HCT116 (cell line): ENCODE results near the gene GAL3ST3.

Experiments
- CEBPB ChIP-seq: IDR thresholded peaks from 2 replicates; pipeline ENCODE4 v1.6.1; 2012; ENCODE audit warnings: low read depth
- EGR1 ChIP-seq: IDR thresholded peaks from 2 replicates; pipeline ENCODE4 v1.6.1; 2012; ENCODE audit warnings: low read depth
- EZH2 ChIP-seq: fragments of 200-600 bp; sonication (generic); IDR thresholded peaks from 2 replicates; pipeline ENCODE4 v1.6.1; 2017; ENCODE audit warnings: antibody characterized with exemption, mixed run types
- EZH2phosphoT487 ChIP-seq: fragments of 200-600 bp; IDR thresholded peaks from 2 replicates; pipeline ENCODE4 v1.6.1; 2018; ENCODE audit warnings: antibody characterized with exemption, borderline replicate concordance
- POLR2A ChIP-seq: IDR thresholded peaks from 2 replicates; pipeline ENCODE4 v1.7.0; 2011; ENCODE audit warnings: borderline replicate concordance; ENCODE audit not compliant: insufficient read depth, insufficient read length; ENCODE audit errors: extremely low read depth
- RAD21 ChIP-seq: IDR thresholded peaks from 2 replicates; pipeline ENCODE4 v1.6.1; 2012; ENCODE audit warnings: low read depth, mild to moderate bottlenecking
- SIN3A ChIP-seq: IDR thresholded peaks from 2 replicates; pipeline ENCODE4 v1.6.1; 2012; ENCODE audit warnings: low read depth
- SP1 ChIP-seq: IDR thresholded peaks from 2 replicates; pipeline ENCODE4 v1.6.1; 2012; ENCODE audit warnings: low read depth
- TCF7L2 ChIP-seq: IDR thresholded peaks from 2 replicates; pipeline ENCODE4 v1.7.0; 2011; ENCODE audit warnings: borderline replicate concordance, inconsistent platforms; ENCODE audit not compliant: insufficient read depth, insufficient read length; ENCODE audit errors: extremely low read depth
- TF ChIP-seq, protein P1 (sequence below), 3 experiments: fragments of 200-600 bp in 1 of 3; sonication (generic) in 1 of 3; IDR thresholded peaks in 2 of 3; conservative IDR thresholded peaks in 1 of 3; 2 replicates each; pipeline ENCODE4 v1.5.1; 2012 to 2017; ENCODE audit warnings: low read depth in 2 of 3, low read length in 2 of 3, antibody characterized with exemption in 1 of 3, borderline replicate concordance in 1 of 3, control low read depth in 1 of 3, mild to moderate bottlenecking in 1 of 3, mixed read lengths in 1 of 3, mixed run types in 1 of 3, moderate library complexity in 1 of 3; ENCODE audit not compliant: insufficient read depth in 1 of 3
- TF ChIP-seq, protein P2 (sequence below): IDR thresholded peaks from 2 replicates; pipeline ENCODE4 v1.6.1; 2012

DNA sequence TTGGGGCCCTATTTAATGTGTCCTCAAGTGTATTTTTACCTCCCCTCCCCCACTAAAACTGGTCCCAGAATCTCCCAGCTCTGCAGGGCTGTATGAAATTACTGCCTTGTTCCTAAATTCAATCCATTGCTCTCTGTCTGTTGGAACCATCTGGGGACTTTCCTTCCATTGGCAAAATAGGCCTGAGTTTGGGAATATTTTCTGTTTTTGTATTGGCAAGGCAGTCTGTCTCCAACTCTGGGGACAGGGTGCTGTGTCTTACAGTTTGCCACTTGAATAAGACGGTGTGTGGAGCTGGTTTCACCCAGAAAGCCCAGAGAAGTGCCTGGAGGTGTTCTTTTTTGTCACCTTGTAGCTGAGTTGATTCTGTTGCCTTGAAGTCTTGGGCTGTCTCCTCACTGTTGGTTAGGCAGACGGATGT is 22.4 kb upstream of the GAL3ST3 start:
- TF ChIP-seq, protein P1, sequence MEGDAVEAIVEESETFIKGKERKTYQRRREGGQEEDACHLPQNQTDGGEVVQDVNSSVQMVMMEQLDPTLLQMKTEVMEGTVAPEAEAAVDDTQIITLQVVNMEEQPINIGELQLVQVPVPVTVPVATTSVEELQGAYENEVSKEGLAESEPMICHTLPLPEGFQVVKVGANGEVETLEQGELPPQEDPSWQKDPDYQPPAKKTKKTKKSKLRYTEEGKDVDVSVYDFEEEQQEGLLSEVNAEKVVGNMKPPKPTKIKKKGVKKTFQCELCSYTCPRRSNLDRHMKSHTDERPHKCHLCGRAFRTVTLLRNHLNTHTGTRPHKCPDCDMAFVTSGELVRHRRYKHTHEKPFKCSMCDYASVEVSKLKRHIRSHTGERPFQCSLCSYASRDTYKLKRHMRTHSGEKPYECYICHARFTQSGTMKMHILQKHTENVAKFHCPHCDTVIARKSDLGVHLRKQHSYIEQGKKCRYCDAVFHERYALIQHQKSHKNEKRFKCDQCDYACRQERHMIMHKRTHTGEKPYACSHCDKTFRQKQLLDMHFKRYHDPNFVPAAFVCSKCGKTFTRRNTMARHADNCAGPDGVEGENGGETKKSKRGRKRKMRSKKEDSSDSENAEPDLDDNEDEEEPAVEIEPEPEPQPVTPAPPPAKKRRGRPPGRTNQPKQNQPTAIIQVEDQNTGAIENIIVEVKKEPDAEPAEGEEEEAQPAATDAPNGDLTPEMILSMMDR (IDR thresholded peaks at IDR 0.05 in 2 of 3, conservative IDR thresholded peaks at IDR 0.05 in 1 of 3; ENCODE audit: borderline replicate concordance in 1 of 3, insufficient read depth in 1 of 3, low read depth in 2 of 3, low read length in 2 of 3) = no peak
- TF ChIP-seq TCF7L2 (no peak), EZH2 (no peak), EZH2phosphoT487 (no peak), POLR2A (no peak), CEBPB (no peak), SP1 (no peak), EGR1 (no peak), RAD21 (no peak), SIN3A (no peak)
- TF ChIP-seq, protein P2, sequence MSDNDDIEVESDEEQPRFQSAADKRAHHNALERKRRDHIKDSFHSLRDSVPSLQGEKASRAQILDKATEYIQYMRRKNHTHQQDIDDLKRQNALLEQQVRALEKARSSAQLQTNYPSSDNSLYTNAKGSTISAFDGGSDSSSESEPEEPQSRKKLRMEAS = no peak
